ENCODE data around the gene EDEM2.
"Not testable (repeated sequence)": the region's sequence is repeated elsewhere in the genome, so short reads cannot be mapped to it uniquely, and the experiment has no call there.

Gene EDEM2

DNA sequence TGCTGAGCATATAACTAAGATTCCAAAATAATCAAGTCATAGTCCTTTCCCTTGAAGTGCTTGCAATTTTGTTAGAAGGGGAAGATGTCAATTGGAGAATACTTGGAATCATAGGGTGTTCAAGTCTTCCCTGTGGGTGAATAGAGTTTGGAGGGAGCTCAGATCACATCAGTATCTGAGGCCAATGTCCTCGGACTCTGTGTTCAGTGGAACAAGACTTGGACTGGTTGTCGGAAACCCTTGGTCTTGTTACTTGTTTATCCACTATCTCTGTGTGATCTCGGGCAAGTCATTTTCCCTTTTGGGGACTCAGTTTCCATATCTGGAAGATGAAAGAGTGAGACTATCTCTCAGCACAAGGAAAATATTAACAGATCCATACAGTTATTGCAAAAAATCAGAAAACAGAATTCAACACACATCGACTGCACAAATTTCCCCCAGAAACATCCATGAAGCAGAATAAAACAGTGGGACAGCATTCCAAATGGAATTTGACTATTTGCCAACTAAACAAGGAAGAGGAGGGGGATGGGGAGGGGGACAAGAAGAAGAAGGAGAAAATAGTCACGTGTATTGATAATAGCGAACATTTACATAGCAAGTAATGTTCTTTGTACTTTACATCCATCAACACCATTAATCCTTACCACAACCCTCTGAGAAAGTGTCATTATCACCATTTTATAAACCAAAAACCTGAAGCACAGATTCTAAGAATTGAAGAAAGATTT lies 3.9 kb upstream of the EDEM2 start:
- no CpG with 5 or more reads among the region's 6 CpGs for WGBS (ENCODE audit: extremely low coverage, insufficient coverage, insufficient read length)
- Histone ChIP-seq H3K79me2 (ENCODE audit: control insufficient read depth, insufficient read depth, low read length, poor library complexity) (peaks cover 9% of the 10 kb centered on the region), H3K27ac (ENCODE audit: low read depth, low read length) (no peak overlapping the region), H3K14ac (ENCODE audit: low read length) (no peak overlapping the region), H3K18ac (ENCODE audit: low read length) (no peak overlapping the region), H3K4me3 (ENCODE audit: low read depth, low read length) (no peak overlapping the region), H2BK120ac (ENCODE audit: insufficient read depth, low read length, poor library complexity) (no peak overlapping the region), H3K27me3 (ENCODE audit: insufficient read depth, low read length) (no peaks in the 10 kb centered on the region), H3K23ac (ENCODE audit: low read length) (no peak overlapping the region), H3K79me1 (ENCODE audit: low read length) (peaks cover 18% of the 10 kb centered on the region), H2AK5ac (ENCODE audit: low read length) (no peak overlapping the region), H4K12ac (ENCODE audit: low read depth, low read length) (no peak overlapping the region), H2BK5ac (ENCODE audit: low read depth, low read length, poor library complexity) (no peak overlapping the region), H3K4me1 (ENCODE audit: control insufficient read depth in 1 of 2, insufficient read depth in 2 of 2, low read length in 2 of 2) (peaks cover 5 to 8% of the 10 kb centered on the region in 2 experiments), H4K8ac (ENCODE audit: low read depth, low read length) (no peak overlapping the region), H3K36me3 (ENCODE audit: control insufficient read depth in 1 of 2, insufficient read depth in 2 of 2, low read length in 2 of 2) (no peaks in the 10 kb centered on the region), H3K4ac (ENCODE audit: low read depth, low read length) (no peak overlapping the region), H2AFZ (ENCODE audit: insufficient read depth, low read length, poor library complexity) (no peak overlapping the region), H3K9ac (ENCODE audit: low read length) (no peak overlapping the region), H3K4me2 (ENCODE audit: low read length) (no peak overlapping the region), H3K9me3 (ENCODE audit: insufficient read depth, low read depth, low read length) (no peaks in the 10 kb centered on the region), H2BK12ac (ENCODE audit: low read length) (no peak overlapping the region), H4K91ac (ENCODE audit: low read depth, low read length) (no peak overlapping the region)
- no peak for DNase-seq

DNA sequence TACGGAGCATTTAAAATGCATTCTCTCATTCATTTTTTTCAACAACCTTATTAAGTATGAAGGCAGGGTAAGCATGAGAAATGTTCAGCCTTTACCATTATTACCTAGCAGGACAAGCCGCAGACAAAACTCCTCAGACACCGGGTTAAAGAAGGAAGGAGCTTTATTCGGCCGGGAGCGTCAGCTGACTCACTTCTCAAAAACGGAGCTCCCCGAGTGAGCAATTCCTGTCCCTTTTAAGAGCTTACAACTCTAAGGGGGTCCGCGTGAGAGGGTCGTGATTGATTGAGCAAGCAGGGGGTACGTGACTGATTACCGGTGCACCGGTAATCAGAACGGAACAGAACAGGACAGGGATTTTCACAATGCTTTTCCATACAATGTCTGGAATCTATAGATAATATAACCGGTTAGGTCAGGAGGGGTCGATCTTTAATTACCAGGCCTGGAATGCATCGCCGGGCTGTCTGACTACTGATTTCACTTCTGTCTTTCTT lies 487 bp upstream of the EDEM2 start:
- Histone ChIP-seq H2BK12ac (ENCODE audit: low read length) (peak overlapping the region; percentile 22), H3K4me2 (ENCODE audit: low read length) (peak overlapping the region; percentile 65), H2BK5ac (ENCODE audit: low read depth, low read length, poor library complexity) (peak overlapping the region; percentile 89), H4K91ac (ENCODE audit: low read depth, low read length) (peak overlapping the region; percentile 79), H4K8ac (ENCODE audit: low read depth, low read length) (peak overlapping the region; percentile 68), H3K79me1 (ENCODE audit: low read length) (peaks cover 18% of the 10 kb centered on the region), H3K14ac (ENCODE audit: low read length) (peak overlapping the region; percentile 79), H3K27ac (ENCODE audit: low read depth, low read length) (peak overlapping the region; percentile 87), H4K12ac (ENCODE audit: low read depth, low read length) (peak overlapping the region; percentile 65)
- H3K4me1 ChIP-seq (ENCODE audit: control insufficient read depth in 1 of 2, insufficient read depth in 2 of 2, low read length in 2 of 2); H3K4me3 ChIP-seq (ENCODE audit: low read depth, low read length); H3K27me3 ChIP-seq (ENCODE audit: insufficient read depth, low read length); H3K23ac ChIP-seq (ENCODE audit: low read length); H3K9ac ChIP-seq (ENCODE audit: low read length); H2AK5ac ChIP-seq (ENCODE audit: low read length); H2AFZ ChIP-seq (ENCODE audit: insufficient read depth, low read length, poor library complexity); H3K4ac ChIP-seq (ENCODE audit: low read depth, low read length); H3K79me2 ChIP-seq (ENCODE audit: control insufficient read depth, insufficient read depth, low read length, poor library complexity); H3K36me3 ChIP-seq (ENCODE audit: control insufficient read depth in 1 of 2, insufficient read depth in 2 of 2, low read length in 2 of 2); H2BK120ac ChIP-seq (ENCODE audit: insufficient read depth, low read length, poor library complexity); H3K18ac ChIP-seq (ENCODE audit: low read length); H3K9me3 ChIP-seq (ENCODE audit: insufficient read depth, low read depth, low read length): not testable (repeated sequence)
- peak; percentile 62 to 84 for DNase-seq
- no CpG with 5 or more reads among the region's 19 CpGs for WGBS (ENCODE audit: extremely low coverage, insufficient coverage, insufficient read length)

DNA sequence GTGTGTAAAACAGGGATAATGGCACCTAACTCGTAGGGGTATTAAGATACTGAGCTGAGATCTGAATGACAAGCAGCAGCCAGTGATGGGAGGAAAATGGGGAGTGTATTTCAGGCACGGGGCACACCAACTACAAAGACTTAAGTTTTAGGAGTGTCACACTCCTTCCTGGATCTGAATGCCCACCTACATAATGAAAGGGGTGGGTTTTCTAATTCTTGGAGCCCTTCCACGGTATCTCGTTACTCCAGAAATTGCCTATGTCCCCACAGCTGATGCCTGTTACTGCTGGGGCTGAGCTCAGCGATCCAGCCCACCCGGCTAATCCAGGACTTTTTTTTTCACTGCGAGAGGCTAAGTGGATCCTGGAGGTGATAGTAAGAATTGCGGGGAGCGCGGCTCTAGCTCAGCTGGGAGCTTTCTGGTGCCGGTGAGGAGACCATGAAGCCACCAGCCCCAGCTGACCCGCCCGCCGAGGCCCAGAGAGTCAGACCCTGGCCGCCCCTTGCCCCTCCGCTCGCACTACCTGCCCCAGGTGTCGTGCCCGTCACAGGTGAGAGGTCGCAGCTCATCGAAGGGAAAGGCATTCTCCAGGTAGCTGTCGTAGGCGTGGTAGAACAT lies 727 bp downstream of the EDEM2 start:
- H3K9ac ChIP-seq (ENCODE audit: low read length) = peak overlapping the region; percentile 83
- peak overlapping the region; percentile 41 for H2BK120ac ChIP-seq (ENCODE audit: insufficient read depth, low read length, poor library complexity)
- H2BK5ac ChIP-seq (ENCODE audit: low read depth, low read length, poor library complexity) = peak overlapping the region; percentile 37
- peak overlapping the region; percentile 66 for H2BK12ac ChIP-seq (ENCODE audit: low read length)
- H3K4me3 ChIP-seq (ENCODE audit: low read depth, low read length) = peak overlapping the region; percentile 85
- H3K4ac ChIP-seq (ENCODE audit: low read depth, low read length) = peak overlapping the region; percentile 81
- H3K14ac ChIP-seq (ENCODE audit: low read length) = peak overlapping the region; percentile 81
- H2AK5ac ChIP-seq (ENCODE audit: low read length) = peak overlapping the region; percentile 51
- peak overlapping the region; percentile 87 for H3K27ac ChIP-seq (ENCODE audit: low read depth, low read length)
- peak overlapping the region; percentile 95 for H3K4me2 ChIP-seq (ENCODE audit: low read length)
- H3K18ac ChIP-seq (ENCODE audit: low read length) = peak overlapping the region; percentile 73
- H3K36me3 ChIP-seq (ENCODE audit: control insufficient read depth in 1 of 2, insufficient read depth in 2 of 2, low read length in 2 of 2) = peaks cover 3 to 13% of the 10 kb centered on the region in 2 experiments
- H3K79me2 ChIP-seq (ENCODE audit: control insufficient read depth, insufficient read depth, low read length, poor library complexity) = peaks cover 9% of the 10 kb centered on the region
- no CpG with 5 or more reads among the region's 23 CpGs for WGBS (ENCODE audit: extremely low coverage, insufficient coverage, insufficient read length)
- H3K27me3 ChIP-seq (ENCODE audit: insufficient read depth, low read length) = no peaks in the 10 kb centered on the region
- peaks cover 18% of the 10 kb centered on the region for H3K79me1 ChIP-seq (ENCODE audit: low read length)
- peaks cover 5 to 8% of the 10 kb centered on the region in 2 experiments for H3K4me1 ChIP-seq (ENCODE audit: control insufficient read depth in 1 of 2, insufficient read depth in 2 of 2, low read length in 2 of 2)
- peak overlapping the region; percentile 70 for H4K91ac ChIP-seq (ENCODE audit: low read depth, low read length)
- peak; percentile 7 to 53 for DNase-seq
- no peak overlapping the region for H3K23ac ChIP-seq (ENCODE audit: low read length)
- peak overlapping the region; percentile 80 for H4K8ac ChIP-seq (ENCODE audit: low read depth, low read length)
- peak overlapping the region; percentile 37 for H4K12ac ChIP-seq (ENCODE audit: low read depth, low read length)
- no peaks in the 10 kb centered on the region for H3K9me3 ChIP-seq (ENCODE audit: insufficient read depth, low read depth, low read length)
- peak overlapping the region; percentile 93 for H2AFZ ChIP-seq (ENCODE audit: insufficient read depth, low read length, poor library complexity)

DNA sequence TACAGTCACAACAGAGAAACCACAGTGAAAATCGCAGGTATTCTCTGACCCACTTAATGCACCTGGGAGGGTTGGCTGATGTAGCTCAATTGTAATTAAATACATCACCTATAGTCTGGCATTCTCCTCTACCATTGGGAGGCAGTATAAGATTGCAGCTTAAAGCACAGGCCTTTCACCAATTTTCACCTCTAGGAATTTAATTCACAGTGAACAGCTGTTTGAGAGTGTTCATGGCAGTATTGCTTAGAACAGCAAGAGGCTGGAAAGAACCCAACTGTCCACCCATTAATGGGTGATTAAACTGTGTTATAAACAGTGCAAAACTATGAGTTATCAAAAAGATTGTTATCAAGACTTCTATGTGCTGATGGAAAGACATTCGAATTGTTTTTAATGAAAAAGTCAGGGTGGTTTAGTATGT lies 2.0 kb downstream of the EDEM2 start:
- no peak overlapping the region for H2BK5ac ChIP-seq (ENCODE audit: low read depth, low read length, poor library complexity)
- no peak overlapping the region for H2BK12ac ChIP-seq (ENCODE audit: low read length)
- H3K4me2 ChIP-seq (ENCODE audit: low read length) = no peak overlapping the region
- no peak overlapping the region for H3K14ac ChIP-seq (ENCODE audit: low read length)
- H3K23ac ChIP-seq (ENCODE audit: low read length) = no peak overlapping the region
- H3K79me1 ChIP-seq (ENCODE audit: low read length) = peaks cover 18% of the 10 kb centered on the region
- no CpG with 5 or more reads among the region's 2 CpGs for WGBS (ENCODE audit: extremely low coverage, insufficient coverage, insufficient read length)
- peaks cover 9% of the 10 kb centered on the region for H3K79me2 ChIP-seq (ENCODE audit: control insufficient read depth, insufficient read depth, low read length, poor library complexity)
- H3K18ac ChIP-seq (ENCODE audit: low read length) = no peak overlapping the region
- no peak overlapping the region for H3K4me3 ChIP-seq (ENCODE audit: low read depth, low read length)
- no peak overlapping the region for H2BK120ac ChIP-seq (ENCODE audit: insufficient read depth, low read length, poor library complexity)
- no peak overlapping the region for H4K8ac ChIP-seq (ENCODE audit: low read depth, low read length)
- H3K9ac ChIP-seq (ENCODE audit: low read length) = no peak overlapping the region
- no peak overlapping the region for H3K4ac ChIP-seq (ENCODE audit: low read depth, low read length)
- peaks cover 8 to 13% of the 10 kb centered on the region in 2 experiments for H3K36me3 ChIP-seq (ENCODE audit: control insufficient read depth in 1 of 2, insufficient read depth in 2 of 2, low read length in 2 of 2)
- H3K27me3 ChIP-seq (ENCODE audit: insufficient read depth, low read length) = no peaks in the 10 kb centered on the region
- H3K27ac ChIP-seq (ENCODE audit: low read depth, low read length) = no peak overlapping the region
- H4K91ac ChIP-seq (ENCODE audit: low read depth, low read length) = no peak overlapping the region
- H2AFZ ChIP-seq (ENCODE audit: insufficient read depth, low read length, poor library complexity) = no peak overlapping the region
- H2AK5ac ChIP-seq (ENCODE audit: low read length) = no peak overlapping the region
- no peak overlapping the region for H4K12ac ChIP-seq (ENCODE audit: low read depth, low read length)
- H3K4me1 ChIP-seq (ENCODE audit: control insufficient read depth in 1 of 2, insufficient read depth in 2 of 2, low read length in 2 of 2) = peaks cover 5 to 8% of the 10 kb centered on the region in 2 experiments
- peak; percentile 17 to 74 for DNase-seq
- no peaks in the 10 kb centered on the region for H3K9me3 ChIP-seq (ENCODE audit: insufficient read depth, low read depth, low read length)

Data from trophoblast cell (in vitro differentiated cells and primary cell).